GM18499 (cell line): ENCODE data around the gene HIRA.
A peak's percentile ranks its signal among the peaks of the same experiment; 100 is the strongest.

ENCODE experiments used
- ATAC-seq: cut with Tn5 transposase; IDR thresholded peaks from one replicate; pipeline ENCODE4 v1.9.1; 2021; ENCODE audit warnings: moderate number of reproducible peaks; ENCODE audit not compliant: insufficient read depth, unreplicated experiment

HIRA gene

DNA sequence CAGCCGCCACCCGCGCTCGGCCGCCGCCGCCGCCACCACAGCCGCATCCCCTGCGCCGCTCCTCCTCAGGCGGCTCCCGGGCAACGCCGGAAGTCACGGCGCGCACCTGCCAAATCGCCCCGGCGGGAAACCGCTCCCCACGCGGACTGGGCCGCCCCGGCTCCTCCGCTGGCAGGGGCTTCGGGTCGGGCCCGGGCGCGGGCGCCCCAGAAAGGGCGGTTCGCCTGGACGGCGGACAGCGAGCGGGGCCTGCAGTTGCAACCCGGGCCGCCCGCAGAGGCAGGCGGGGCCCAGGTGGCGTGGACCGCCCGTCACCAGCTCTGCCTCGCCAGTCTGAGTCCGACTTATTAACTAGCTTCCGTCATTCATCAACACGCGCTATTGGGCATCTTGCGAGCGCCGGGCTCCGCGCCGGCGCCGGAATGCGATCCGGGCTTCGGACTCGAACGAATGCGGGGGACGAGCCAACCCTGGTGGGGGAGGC is at the start of gene HIRA:
TSS of gene HIRA (minus strand) at position 85 of the 484 bp plus-strand sequence. CDS start 257 bp downstream, outside the sequence.
- ATAC-seq, result peak; percentile 13

DNA sequence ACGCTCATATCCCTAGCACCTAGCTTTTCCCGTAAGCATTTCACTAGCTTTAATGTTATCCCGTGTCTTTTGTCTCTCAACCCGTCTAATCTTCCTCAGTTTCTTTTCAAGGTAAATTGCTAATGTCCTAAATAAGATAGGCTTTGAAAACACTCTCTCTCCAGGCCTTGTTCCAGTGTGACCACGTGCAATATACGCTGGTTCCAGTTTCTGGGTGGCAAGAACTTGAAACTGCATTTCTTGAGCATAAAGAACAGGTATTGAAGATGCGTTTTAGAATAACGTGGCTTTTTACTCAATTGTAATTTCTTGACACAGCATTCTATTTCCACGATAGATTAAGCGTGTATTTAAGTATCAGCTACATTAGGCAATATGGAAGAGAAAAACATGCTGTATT is 49.3 kb upstream of the HIRA start:
- no peak for ATAC-seq

DNA sequence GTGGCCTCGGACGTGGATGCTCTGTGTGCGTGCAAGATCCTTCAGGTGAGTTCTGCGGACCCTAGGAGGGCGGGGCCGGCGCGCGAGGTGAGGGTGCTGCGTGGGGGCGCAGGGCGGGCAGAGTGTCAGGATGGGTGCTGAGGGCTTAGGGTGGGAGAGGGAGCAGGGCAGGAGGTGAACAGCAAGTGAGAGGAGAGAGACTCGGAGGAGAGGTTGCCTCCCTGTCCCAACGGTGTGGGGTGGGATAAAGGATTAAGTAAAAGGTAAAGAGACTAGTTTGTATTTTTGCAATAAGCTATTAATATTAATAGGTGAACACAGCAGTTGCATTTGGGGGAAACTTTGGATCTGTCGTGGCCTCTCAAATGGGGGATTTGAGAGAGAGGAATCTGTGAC is 48.6 kb upstream of the HIRA start:
- no peak for ATAC-seq

DNA sequence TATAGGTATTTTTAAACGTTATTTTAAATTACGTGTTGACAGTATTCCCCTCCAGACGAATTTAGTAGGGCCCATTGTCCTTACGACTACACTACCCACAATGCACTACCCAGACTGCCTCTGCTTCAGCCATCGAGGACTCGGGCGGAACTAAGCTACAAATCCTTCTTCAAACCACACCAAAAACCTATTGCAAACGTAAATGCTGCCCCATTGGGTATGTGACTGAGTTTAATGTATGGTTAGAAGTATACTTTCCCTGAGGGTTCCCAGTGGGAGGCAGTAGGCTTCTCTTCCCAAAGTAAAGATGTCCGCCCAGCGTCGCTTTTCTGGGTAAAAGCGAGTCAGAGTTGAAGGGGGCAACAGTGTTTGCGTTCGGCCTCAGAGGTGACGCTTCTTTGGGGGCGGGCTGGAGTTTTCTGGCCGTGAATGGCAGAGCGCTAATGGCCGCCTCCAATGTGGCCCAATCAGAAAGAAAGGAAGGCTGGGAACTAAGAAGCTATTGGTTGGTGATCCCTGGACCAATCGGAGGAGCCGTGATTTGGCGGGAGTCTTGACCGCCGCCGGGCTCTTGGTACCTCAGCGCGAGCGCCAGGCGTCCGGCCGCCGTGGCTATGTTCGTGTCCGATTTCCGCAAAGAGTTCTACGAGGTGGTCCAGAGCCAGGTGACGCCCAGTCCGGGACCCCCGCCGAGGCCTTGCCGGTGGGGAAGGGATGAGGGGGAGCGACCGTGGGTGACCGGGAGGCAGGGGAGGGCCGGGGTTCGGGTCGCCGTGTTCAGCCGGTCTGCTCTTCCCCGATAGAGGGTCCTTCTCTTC is 48.0 kb upstream of the HIRA start, which contains the start of gene CDC45:
TSS of gene CDC45 (plus strand) at position 566 of the 818 bp plus-strand sequence. CDS start at position 615, 49 bp downstream.
- peak; percentile 58 for ATAC-seq

- ATAC-seq, result peak; percentile 14
Measured at GRCh38 chr22:19478901-19479354, 47.4 kb upstream of the HIRA start, which contains the start of gene UFD1. Gene UFD1 (minus strand): TSS chr22:19479193. CDS start chr22:19479085, 108 bp downstream.

GRCh38 chr22:19478045-19478900 is 46.7 kb upstream of the HIRA start:
- ATAC-seq, result no peak

- no peak for ATAC-seq
Measured at GRCh38 chr22:19477321-19478044, 46.0 kb upstream of the HIRA start.

DNA sequence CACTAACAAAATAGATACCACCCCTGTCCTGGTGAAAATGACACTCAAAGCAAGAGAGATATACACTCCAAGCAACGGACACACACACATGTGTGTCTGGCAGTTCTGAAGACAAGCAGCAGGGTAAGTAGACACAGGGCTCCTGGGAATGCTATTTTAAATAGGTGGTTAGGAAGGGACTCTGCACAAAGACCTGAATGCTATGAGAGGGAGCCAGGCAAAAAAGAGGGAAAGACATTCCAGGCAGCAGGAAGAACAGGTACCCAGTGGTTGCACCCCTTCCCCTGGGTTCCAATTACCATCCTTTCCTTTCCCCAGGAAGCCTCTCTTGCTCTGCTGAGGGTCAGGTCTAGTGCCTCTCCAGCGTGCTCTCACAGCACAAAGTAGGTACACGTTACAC is 44.5 kb upstream of the HIRA start:
- no peak for ATAC-seq

GRCh38 chr22:19473578-19473977 is 42.0 kb upstream of the HIRA start:
- no peak for ATAC-seq

- no peak for ATAC-seq
Measured at GRCh38 chr22:19472233-19472632, 40.7 kb upstream of the HIRA start.

- ATAC-seq, result no peak
Measured at GRCh38 chr22:19471572-19471971, 40.0 kb upstream of the HIRA start.

DNA sequence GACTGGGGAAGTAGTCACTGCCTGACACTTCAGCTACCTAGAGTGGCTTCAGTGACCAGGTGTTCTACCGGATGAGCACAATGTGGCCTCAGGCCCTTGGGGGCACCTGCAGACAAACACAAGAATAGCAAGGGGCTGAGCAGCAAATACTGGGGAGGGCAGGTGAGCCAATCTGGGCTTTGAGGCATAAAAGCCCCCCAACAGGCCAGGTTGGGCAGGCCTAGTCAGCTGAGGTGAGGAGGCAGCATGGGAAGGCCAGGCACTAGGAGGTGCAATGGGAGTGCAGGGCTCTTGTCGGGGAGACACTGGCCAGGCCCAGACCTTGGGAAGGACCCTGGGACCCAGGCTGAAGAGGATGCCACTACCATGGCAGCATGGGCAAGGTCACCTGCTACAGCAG is 38.5 kb upstream of the HIRA start:
- no peak for ATAC-seq

DNA sequence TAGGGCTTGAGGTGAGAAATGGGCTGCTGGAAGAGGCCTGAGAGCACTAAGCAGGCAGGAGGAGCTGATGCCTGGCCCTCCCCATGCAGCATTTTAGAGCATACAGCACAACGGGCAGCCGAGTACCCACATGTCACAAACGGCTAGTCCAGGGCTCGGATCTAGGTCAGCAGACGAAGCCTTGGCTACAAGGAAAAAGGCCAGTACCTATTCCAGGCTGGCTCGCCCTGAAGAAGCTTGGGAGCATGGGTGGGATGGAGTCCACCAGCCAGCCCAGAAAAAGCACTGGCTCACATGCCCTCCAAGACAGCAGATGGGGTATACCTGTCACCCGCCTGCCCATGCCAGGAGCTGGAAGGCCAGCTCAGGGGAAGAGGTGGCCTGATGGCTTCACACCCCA is 37.9 kb upstream of the HIRA start:
- ATAC-seq, result no peak

DNA sequence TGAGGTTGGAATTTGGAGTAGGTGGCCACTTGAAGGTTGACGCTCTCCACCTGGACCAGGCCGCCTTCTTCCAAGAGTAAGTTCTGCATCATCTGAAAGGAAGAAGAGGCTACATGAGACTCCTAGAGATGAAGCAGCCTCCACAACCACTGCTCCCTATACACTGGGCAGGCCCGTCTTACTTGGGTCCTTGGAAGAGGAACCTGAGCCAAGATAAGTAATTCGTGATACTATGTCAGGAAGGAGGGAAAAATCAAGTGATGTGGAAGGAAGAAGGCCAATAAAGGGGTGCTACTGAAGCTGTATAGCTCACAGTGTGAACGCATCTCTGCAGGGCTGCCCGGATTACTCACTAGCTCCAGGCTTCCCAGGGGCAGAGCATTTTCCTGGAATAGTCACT is 36.4 kb upstream of the HIRA start:
- no peak for ATAC-seq

GRCh38 chr22:19466848-19467752 is 35.6 kb upstream of the HIRA start:
- no peak for ATAC-seq

GRCh38 chr22:19466126-19466716 is 34.7 kb upstream of the HIRA start:
- ATAC-seq, result no peak

- ATAC-seq, result no peak
Measured at GRCh38 chr22:19464975-19465374, 33.4 kb upstream of the HIRA start.

GRCh38 chr22:19464546-19464945 is 33.0 kb upstream of the HIRA start:
- no peak for ATAC-seq
